ENCODE results near the gene KRT12.
"Not testable (repeated sequence)": the region's sequence is repeated elsewhere in the genome, so short reads cannot be mapped to it uniquely, and the experiment has no call there.

The KRT12 gene

GRCh38 chr17:40816569-40816968 lies 50.5 kb downstream of the KRT12 start:
- ATAC-seq: no peak
- no peak for TF ChIP-seq ESRRG (CRISPR knock-in tag; IDR thresholded peaks at IDR 0.05)
- no peak for TF ChIP-seq GLIS3 (CRISPR knock-in tag; IDR thresholded peaks at IDR 0.05)
- no peak for TF ChIP-seq CSDC2 (CRISPR knock-in tag; IDR thresholded peaks at IDR 0.05)
- TF ChIP-seq POU6F1 (CRISPR knock-in tag; IDR thresholded peaks at IDR 0.05; ENCODE audit: borderline replicate concordance, low read depth): no peak
- no peak for TF ChIP-seq TOX (CRISPR knock-in tag; IDR thresholded peaks at IDR 0.05; ENCODE audit: borderline replicate concordance)
- no peak for TF ChIP-seq ZFP30 (CRISPR knock-in tag; IDR thresholded peaks at IDR 0.05)
- TF ChIP-seq CREB5 (CRISPR knock-in tag; IDR thresholded peaks at IDR 0.05; ENCODE audit: low read depth): no peak
- no peak for TF ChIP-seq TSHZ2 (CRISPR knock-in tag; IDR thresholded peaks at IDR 0.05)
- TF ChIP-seq ZNF70 (CRISPR knock-in tag; IDR thresholded peaks at IDR 0.05): no peak
- no peak for TF ChIP-seq PATZ1 (CRISPR knock-in tag; IDR thresholded peaks at IDR 0.05; ENCODE audit: borderline replicate concordance)
- no peak for TF ChIP-seq ZNF8 (CRISPR knock-in tag; IDR thresholded peaks at IDR 0.05)
- TF ChIP-seq TCF4 (CRISPR knock-in tag; IDR thresholded peaks at IDR 0.05; ENCODE audit: borderline replicate concordance): no peak
- TF ChIP-seq ARNTL (CRISPR knock-in tag; IDR thresholded peaks at IDR 0.05; ENCODE audit: borderline replicate concordance, low read depth): no peak
- no peak for TF ChIP-seq OSR1 (CRISPR knock-in tag; IDR thresholded peaks at IDR 0.05)
- no peak for TF ChIP-seq ZNF565 (CRISPR knock-in tag; conservative IDR thresholded peaks at IDR 0.05; ENCODE audit: low read depth)
- TF ChIP-seq RARB (CRISPR knock-in tag; IDR thresholded peaks at IDR 0.05): no peak
- TF ChIP-seq SNAI2 (CRISPR knock-in tag; IDR thresholded peaks at IDR 0.05): no peak
- TF ChIP-seq CSRNP3 (CRISPR knock-in tag; IDR thresholded peaks at IDR 0.05): no peak

GRCh38 chr17:40815381-40815780 lies 51.6 kb downstream of the KRT12 start:
- TF ChIP-seq ZNF70 (CRISPR knock-in tag; IDR thresholded peaks at IDR 0.05) (no peak), ZNF8 (CRISPR knock-in tag; IDR thresholded peaks at IDR 0.05) (no peak), CSDC2 (CRISPR knock-in tag; IDR thresholded peaks at IDR 0.05) (no peak), TCF4 (CRISPR knock-in tag; IDR thresholded peaks at IDR 0.05; ENCODE audit: borderline replicate concordance) (no peak), ZNF565 (CRISPR knock-in tag; conservative IDR thresholded peaks at IDR 0.05; ENCODE audit: low read depth) (no peak), RARB (CRISPR knock-in tag; IDR thresholded peaks at IDR 0.05) (no peak), ISL1 (CRISPR knock-in tag; IDR thresholded peaks at IDR 0.05) (no peak), ESRRG (CRISPR knock-in tag; IDR thresholded peaks at IDR 0.05) (no peak), CREB5 (CRISPR knock-in tag; IDR thresholded peaks at IDR 0.05; ENCODE audit: low read depth) (no peak), BACH2 (CRISPR knock-in tag; IDR thresholded peaks at IDR 0.05; ENCODE audit: borderline replicate concordance) (no peak), CSRNP3 (CRISPR knock-in tag; IDR thresholded peaks at IDR 0.05) (no peak), GLIS3 (CRISPR knock-in tag; IDR thresholded peaks at IDR 0.05) (no peak), ZFP30 (CRISPR knock-in tag; IDR thresholded peaks at IDR 0.05) (no peak), TSHZ2 (CRISPR knock-in tag; IDR thresholded peaks at IDR 0.05) (no peak), OSR1 (CRISPR knock-in tag; IDR thresholded peaks at IDR 0.05) (no peak)
- ATAC-seq: no peak

GRCh38 chr17:40814657-40815056 lies 52.4 kb downstream of the KRT12 start:
- not testable (repeated sequence) for ATAC-seq

All from SK-N-SH treated with all-trans-retinoic acid at 6 μM for 48 hours (cell line).